ENCODE measurements around the gene GSE1.

DNA sequence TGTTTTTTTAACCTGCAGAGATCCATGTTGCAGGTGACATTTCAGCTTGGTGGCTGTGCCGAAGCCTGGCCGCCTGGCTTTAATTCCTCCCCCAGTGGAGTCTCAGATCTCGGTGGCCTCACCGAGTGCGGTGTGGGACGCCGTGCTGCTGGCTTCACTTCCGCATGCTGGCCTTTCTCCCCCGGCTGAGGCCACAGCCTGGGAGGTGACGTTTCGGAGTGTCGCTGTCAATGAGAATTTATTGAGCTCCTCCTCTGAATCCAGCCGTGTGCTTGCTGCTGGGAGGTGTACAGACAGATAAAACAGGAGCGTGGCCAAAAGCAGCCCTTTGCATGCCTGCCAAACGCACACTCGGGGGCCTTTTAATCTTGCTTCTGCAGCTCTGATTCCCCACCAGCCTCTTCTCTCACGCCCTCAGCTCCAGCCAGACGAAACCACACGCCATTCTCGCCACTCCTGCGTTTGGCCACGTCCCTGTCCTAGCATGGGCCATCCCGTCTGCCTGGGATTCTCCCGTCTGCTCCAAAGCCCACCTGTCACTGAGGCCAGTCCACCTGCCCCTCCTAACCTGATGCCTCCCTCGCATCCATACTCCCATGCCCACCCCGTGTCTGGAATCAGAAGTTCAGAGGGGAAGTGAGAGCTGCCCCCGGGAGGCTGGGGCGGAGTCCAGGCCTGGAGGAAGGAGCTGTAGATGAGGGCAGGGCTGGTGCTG, 3.6 kb downstream of the GSE1 start:
- TF ChIP-seq, protein P1, sequence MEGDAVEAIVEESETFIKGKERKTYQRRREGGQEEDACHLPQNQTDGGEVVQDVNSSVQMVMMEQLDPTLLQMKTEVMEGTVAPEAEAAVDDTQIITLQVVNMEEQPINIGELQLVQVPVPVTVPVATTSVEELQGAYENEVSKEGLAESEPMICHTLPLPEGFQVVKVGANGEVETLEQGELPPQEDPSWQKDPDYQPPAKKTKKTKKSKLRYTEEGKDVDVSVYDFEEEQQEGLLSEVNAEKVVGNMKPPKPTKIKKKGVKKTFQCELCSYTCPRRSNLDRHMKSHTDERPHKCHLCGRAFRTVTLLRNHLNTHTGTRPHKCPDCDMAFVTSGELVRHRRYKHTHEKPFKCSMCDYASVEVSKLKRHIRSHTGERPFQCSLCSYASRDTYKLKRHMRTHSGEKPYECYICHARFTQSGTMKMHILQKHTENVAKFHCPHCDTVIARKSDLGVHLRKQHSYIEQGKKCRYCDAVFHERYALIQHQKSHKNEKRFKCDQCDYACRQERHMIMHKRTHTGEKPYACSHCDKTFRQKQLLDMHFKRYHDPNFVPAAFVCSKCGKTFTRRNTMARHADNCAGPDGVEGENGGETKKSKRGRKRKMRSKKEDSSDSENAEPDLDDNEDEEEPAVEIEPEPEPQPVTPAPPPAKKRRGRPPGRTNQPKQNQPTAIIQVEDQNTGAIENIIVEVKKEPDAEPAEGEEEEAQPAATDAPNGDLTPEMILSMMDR (IDR thresholded peaks at IDR 0.05): no peak
- no peak for TF ChIP-seq POLR2A (IDR thresholded peaks at IDR 0.05)

All from right lobe of liver (tissue), 4 donors.